ENCODE results near the gene CNN1. TPM values are rescaled to one million over a fixed set of nuclear protein-coding genes. Genes with fewer than 3 reads are reported as not detected.

The CNN1 gene
- total RNA-seq, 2 experiments from 2014 or later = not detected

DNA sequence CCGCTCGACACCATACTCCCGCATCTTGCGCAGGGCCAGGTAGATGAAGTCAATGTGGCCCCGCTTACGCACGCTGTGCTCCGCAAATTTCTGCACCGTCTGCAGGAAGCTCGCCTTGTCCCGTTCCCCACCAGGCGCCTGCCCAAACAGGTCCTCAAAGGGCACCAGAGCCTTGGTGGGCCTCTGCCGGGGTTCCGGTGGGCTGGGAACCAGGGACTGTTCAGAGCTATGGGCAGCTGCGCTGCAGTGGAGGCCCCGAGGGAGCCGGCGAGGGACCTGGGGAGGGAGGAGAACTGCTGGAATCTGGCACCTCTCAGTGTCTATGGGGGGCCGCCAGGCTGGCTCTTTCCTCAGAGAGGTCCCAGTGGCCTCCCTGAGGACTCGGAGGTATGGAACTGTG lies 24.7 kb upstream of the CNN1 start:
- no peaks in the 10 kb centered on the region for H3K27me3 ChIP-seq (ENCODE audit: control insufficient read depth in 1 of 2, insufficient read depth in 2 of 2, low read length in 2 of 2)
- DNase-seq = no peak
- Mint-ChIP-seq H3K36me3 (ENCODE audit: low read depth) (peaks cover 53% of the 10 kb centered on the region), H3K4me3 (no peak overlapping the region), H3K27me3 (no peaks in the 10 kb centered on the region), H3K9me3 (no peaks in the 10 kb centered on the region), H3K27ac (no peak overlapping the region), H3K4me1 (ENCODE audit: low read depth) (no peaks in the 10 kb centered on the region)
- intact Hi-C loops (cut with DNase I, micrococcal nuclease) = no loop called here
- ChIA-PET POLR2A (no interaction called here), CTCF (no interaction called here)
- H3K9me3 ChIP-seq (ENCODE audit: control insufficient read depth in 1 of 2, insufficient read depth in 1 of 2, low read length in 2 of 2) = no peaks in the 10 kb centered on the region
- no peaks in the 10 kb centered on the region for H3K4me1 ChIP-seq (ENCODE audit: insufficient read depth, low read length)
- TF ChIP-seq, protein P1, sequence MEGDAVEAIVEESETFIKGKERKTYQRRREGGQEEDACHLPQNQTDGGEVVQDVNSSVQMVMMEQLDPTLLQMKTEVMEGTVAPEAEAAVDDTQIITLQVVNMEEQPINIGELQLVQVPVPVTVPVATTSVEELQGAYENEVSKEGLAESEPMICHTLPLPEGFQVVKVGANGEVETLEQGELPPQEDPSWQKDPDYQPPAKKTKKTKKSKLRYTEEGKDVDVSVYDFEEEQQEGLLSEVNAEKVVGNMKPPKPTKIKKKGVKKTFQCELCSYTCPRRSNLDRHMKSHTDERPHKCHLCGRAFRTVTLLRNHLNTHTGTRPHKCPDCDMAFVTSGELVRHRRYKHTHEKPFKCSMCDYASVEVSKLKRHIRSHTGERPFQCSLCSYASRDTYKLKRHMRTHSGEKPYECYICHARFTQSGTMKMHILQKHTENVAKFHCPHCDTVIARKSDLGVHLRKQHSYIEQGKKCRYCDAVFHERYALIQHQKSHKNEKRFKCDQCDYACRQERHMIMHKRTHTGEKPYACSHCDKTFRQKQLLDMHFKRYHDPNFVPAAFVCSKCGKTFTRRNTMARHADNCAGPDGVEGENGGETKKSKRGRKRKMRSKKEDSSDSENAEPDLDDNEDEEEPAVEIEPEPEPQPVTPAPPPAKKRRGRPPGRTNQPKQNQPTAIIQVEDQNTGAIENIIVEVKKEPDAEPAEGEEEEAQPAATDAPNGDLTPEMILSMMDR (IDR thresholded peaks at IDR 0.05) = no peak
- ATAC-seq (ENCODE audit: poor library complexity) = no peak
- H3K36me3 ChIP-seq (ENCODE audit: insufficient read depth, low read length) = peaks cover 25% of the 10 kb centered on the region
- H3K27ac ChIP-seq (ENCODE audit: low read depth in 1 of 2, low read length in 2 of 2) = no peak overlapping the region
- H3K4me3 ChIP-seq (ENCODE audit: low read length) = no peak overlapping the region

DNA sequence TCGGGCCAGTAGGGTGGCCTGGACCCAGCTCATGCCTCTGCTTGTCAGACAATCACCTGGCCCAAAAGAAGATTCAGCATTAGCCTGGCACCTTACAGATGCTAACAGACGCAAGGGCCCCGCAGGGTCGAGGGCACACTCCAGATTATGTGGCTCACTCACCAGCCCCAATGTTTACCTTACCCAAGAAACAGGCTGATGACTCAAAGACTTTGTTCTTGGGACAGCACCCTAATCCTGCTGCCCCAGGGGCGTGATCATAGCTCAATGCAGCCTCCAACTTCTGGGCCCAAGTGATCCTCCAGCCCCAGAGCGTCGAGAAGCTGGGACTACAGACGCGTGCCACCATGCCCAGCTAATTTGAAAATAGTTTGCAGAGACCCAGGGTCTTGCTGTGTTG lies 19.5 kb upstream of the CNN1 start:
- ChIA-PET POLR2A (interaction anchor here (0.9 kb wide), 1 partner anchor 9 kb away, joined by 3 read pairs; the partner anchor contains the start of gene ECSIT), CTCF (no interaction called here)
- Mint-ChIP-seq H3K9me3 (no peaks in the 10 kb centered on the region), H3K4me1 (ENCODE audit: low read depth) (no peaks in the 10 kb centered on the region), H3K36me3 (ENCODE audit: low read depth) (peaks cover 52% of the 10 kb centered on the region), H3K4me3 (no peak overlapping the region), H3K27ac (no peak overlapping the region), H3K27me3 (no peaks in the 10 kb centered on the region)
- intact Hi-C loops (cut with DNase I, micrococcal nuclease) = no loop called here
- DNase-seq (no peak), ATAC-seq (ENCODE audit: poor library complexity) (no peak)
- Histone ChIP-seq H3K4me3 (ENCODE audit: low read length) (no peak overlapping the region), H3K27ac (ENCODE audit: low read depth in 1 of 2, low read length in 2 of 2) (no peak overlapping the region), H3K36me3 (ENCODE audit: insufficient read depth, low read length) (peaks cover 26% of the 10 kb centered on the region), H3K4me1 (ENCODE audit: insufficient read depth, low read length) (no peaks in the 10 kb centered on the region), H3K9me3 (ENCODE audit: control insufficient read depth in 1 of 2, insufficient read depth in 1 of 2, low read length in 2 of 2) (no peaks in the 10 kb centered on the region), H3K27me3 (ENCODE audit: control insufficient read depth in 1 of 2, insufficient read depth in 2 of 2, low read length in 2 of 2) (no peaks in the 10 kb centered on the region)
- TF ChIP-seq, protein P1 (IDR thresholded peaks at IDR 0.05) = no peak

DNA sequence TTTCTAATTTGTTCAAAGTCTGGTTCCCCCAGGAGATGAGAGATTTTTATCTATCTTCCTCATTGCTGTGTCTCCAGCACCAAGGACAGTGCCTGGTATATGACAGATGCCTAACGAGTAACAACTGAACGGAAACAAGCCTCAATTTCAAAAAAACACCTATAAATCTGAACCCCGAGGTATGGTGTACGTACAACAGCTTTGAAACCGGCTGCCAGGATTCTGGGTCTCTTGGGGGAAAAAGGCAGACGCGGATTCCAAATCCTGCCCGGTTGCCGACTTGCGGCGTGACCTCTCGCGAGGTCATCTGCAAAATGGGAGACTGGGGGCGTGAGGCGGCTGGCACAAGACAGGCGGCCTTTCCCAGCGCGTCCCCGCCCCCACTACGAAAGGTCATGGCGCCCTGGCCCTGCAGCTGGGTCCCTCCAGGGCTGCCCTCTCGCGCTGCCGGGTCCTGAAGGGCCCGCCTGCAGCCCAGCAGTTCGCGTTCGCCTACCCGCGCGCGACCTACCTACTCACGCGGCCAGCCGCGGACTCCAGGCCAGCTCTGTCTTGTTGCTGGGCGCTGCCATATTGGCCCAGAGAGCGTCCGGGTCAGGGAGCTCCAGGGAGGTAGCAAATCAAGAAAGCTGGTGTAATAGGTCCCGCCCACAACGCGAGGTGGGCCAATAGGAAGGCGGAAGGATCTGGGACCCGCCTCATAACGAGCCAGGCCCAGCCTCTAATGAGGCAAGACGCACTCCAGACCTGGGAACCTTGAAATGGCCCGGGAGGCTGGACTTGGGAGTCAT lies 9.9 kb upstream of the CNN1 start, which contains the start of gene ECSIT:
ECSIT (minus strand) TSS at position 584 of the 791 bp plus-strand sequence. CDS start 9,964 bp downstream, outside the sequence.
- TF ChIP-seq, protein P1 (IDR thresholded peaks at IDR 0.05) = no peak
- ChIA-PET CTCF (interaction anchor here (0.6 to 1.6 kb wide), 4 partner anchors 8 to 148 kb away, joined by 3 to 5 read pairs (median 4); partner anchors contain the start of gene ELOF1), POLR2A (interaction anchor here (0.6 to 1.8 kb wide), 13 partner anchors 10 to 182 kb away, joined by 3 to 10 read pairs (median 4); partner anchors contain the start of genes CCDC159, ELOF1, PRKCSH and SWSAP1)
- Mint-ChIP-seq H3K4me1 (ENCODE audit: low read depth) (peaks cover 20% of the 10 kb centered on the region), H3K27ac (peak within 1 kb of the TSS; percentile 93), H3K9me3 (no peaks in the 10 kb centered on the region), H3K27me3 (no peaks in the 10 kb centered on the region), H3K36me3 (ENCODE audit: low read depth) (peaks cover 15% of the 10 kb centered on the region), H3K4me3 (peak within 1 kb of the TSS; percentile 97)
- Histone ChIP-seq H3K4me1 (ENCODE audit: insufficient read depth, low read length) (peaks cover 19% of the 10 kb centered on the region), H3K27me3 (ENCODE audit: control insufficient read depth in 1 of 2, insufficient read depth in 2 of 2, low read length in 2 of 2) (no peaks in the 10 kb centered on the region), H3K9me3 (ENCODE audit: control insufficient read depth in 1 of 2, insufficient read depth in 1 of 2, low read length in 2 of 2) (no peaks in the 10 kb centered on the region), H3K4me3 (ENCODE audit: low read length) (peak within 1 kb of the TSS; percentile 70), H3K27ac (ENCODE audit: low read depth in 1 of 2, low read length in 2 of 2) (peak within 1 kb of the TSS; percentile 71 to 78), H3K36me3 (ENCODE audit: insufficient read depth, low read length) (peaks cover 17% of the 10 kb centered on the region)
- DNase-seq (peak; percentile 85 to 96 (median 88)), ATAC-seq (ENCODE audit: poor library complexity) (peak; percentile 99)
- intact Hi-C loops (cut with DNase I, micrococcal nuclease) = loop anchor here (2.0 kb wide), 1 partner anchor 30 kb away; the partner anchor contains the start of gene ELOF1 (in 2 of the 2)
